ENCODE data around the gene MAP7.
"Not testable (repeated sequence)": the region's sequence is repeated elsewhere in the genome, so short reads cannot be mapped to it uniquely, and the experiment has no call there.

MAP7 gene

GRCh38 chr6:136403110-136403980 is 146.9 kb downstream of the MAP7 start:
- TF ChIP-seq ZFX (IDR thresholded peaks at IDR 0.05), result no peak
- TF ChIP-seq, protein P1, sequence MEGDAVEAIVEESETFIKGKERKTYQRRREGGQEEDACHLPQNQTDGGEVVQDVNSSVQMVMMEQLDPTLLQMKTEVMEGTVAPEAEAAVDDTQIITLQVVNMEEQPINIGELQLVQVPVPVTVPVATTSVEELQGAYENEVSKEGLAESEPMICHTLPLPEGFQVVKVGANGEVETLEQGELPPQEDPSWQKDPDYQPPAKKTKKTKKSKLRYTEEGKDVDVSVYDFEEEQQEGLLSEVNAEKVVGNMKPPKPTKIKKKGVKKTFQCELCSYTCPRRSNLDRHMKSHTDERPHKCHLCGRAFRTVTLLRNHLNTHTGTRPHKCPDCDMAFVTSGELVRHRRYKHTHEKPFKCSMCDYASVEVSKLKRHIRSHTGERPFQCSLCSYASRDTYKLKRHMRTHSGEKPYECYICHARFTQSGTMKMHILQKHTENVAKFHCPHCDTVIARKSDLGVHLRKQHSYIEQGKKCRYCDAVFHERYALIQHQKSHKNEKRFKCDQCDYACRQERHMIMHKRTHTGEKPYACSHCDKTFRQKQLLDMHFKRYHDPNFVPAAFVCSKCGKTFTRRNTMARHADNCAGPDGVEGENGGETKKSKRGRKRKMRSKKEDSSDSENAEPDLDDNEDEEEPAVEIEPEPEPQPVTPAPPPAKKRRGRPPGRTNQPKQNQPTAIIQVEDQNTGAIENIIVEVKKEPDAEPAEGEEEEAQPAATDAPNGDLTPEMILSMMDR (conservative IDR thresholded peaks at IDR 0.05), result no peak
- H3K27ac ChIP-seq, result no peak overlapping the region

DNA sequence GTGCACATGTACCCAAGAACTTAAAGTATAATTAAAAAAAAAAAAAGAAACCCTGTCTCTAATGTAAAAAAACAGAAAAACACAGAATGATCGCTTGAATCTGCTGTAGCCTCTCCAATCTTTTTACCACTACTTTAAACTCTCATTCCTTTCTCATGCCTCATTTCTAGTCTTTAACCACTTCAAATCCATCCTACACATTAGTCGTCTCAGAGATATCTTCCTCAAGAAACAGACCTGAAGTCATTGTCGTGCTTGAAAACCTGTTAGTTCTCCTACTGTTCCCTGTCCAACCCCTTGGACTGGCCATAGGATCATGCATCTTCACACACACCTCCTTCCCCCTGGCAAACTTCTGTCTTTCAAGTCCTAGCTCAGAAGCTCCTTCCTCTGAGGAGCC is 148.5 kb downstream of the MAP7 start:
- no peak for TF ChIP-seq ZFX (IDR thresholded peaks at IDR 0.05)
- TF ChIP-seq, protein P1 (conservative IDR thresholded peaks at IDR 0.05), result no peak

GRCh38 chr6:136401236-136401635 is 149.0 kb downstream of the MAP7 start:
- not testable (repeated sequence) for H3K27ac ChIP-seq

More for the DNA sequence above, 148.5 kb downstream of the MAP7 start:
- H3K27ac ChIP-seq, result no peak overlapping the region

DNA sequence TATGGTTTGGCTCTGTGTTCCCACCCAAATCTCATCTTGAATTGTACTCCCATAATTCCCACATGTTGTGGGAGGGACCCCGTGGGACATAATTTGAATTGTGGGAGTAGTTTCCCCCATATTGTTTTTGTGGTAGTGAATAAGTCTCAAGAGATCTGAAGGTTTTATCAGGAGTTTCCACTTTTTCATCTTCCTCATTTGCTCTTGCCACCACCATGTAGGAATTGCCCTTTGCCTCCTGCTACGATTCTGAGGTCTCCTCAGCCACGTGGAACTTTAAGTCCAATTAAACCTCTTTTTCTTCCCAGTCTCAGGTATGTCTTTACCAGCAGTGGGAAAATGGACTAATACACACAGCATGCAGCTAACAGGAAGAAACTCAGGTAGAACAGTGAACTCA is 151.8 kb downstream of the MAP7 start:
- no peak for TF ChIP-seq ZFX (IDR thresholded peaks at IDR 0.05)
- TF ChIP-seq, protein P1 (conservative IDR thresholded peaks at IDR 0.05), result no peak
- no peak overlapping the region for H3K27ac ChIP-seq

DNA sequence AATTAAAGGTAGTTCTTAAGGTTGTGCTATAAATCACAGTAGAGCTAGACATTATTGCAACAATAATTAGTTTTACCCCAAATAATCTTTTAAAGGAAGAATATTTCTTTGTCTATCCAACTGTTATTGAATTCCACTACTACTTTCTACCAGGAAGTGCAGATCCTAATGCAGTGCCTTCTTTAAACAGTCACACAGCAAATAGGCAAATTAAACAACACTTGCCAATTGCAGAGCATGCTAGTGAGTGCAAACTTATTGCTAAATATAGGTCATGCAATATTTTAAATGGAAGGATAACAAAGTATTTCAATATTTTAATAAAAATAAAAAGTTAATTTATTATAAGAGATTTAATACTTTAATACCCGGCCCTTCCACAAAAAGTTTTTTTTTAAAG is 153.3 kb downstream of the MAP7 start:
- no peak for TF ChIP-seq ZFX (IDR thresholded peaks at IDR 0.05)
- TF ChIP-seq, protein P1 (conservative IDR thresholded peaks at IDR 0.05), result no peak

DNA sequence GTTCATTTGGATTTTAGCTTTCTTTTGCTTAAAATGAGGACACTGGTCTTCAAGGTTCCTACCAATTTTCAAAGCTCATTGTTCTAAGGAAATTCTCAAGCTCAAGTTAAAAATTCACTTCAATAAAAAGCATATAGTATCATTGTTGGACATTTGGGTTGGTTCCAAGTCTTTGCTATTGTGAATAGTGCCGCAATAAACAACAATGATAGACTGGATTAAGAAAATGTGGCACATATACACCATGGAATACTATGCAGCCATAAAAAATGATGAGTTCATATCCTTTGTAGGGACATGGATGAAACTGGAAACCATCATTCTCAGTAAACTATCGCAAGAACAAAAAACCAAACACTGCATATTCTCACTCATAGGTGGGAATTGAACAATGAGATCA is 159.3 kb downstream of the MAP7 start:
- not testable (repeated sequence) for H3K27ac ChIP-seq

More for the DNA sequence above, 153.3 kb downstream of the MAP7 start:
- H3K27ac ChIP-seq, result no peak overlapping the region

DNA sequence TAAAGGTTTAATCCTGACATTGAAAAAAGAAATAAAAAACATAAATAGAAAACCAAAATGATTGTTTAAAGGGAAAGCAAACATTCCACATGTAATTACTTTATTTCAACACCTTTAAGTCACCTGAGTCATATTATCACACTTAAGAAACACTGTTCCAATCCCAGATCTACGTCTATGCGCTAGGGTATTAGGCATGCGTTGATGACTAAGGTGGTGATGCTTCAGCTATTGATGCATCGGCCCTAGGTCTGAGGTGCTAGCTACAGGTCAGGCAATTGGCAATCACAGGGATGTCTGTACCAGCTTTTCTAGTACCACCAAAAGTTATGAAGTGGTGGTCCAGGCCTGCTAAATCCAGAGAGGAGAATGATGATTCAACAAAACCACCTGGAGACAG is 162.9 kb downstream of the MAP7 start:
- no peak for TF ChIP-seq ZFX (IDR thresholded peaks at IDR 0.05)
- TF ChIP-seq, protein P1 (conservative IDR thresholded peaks at IDR 0.05), result no peak
- H3K27ac ChIP-seq, result no peak overlapping the region

DNA sequence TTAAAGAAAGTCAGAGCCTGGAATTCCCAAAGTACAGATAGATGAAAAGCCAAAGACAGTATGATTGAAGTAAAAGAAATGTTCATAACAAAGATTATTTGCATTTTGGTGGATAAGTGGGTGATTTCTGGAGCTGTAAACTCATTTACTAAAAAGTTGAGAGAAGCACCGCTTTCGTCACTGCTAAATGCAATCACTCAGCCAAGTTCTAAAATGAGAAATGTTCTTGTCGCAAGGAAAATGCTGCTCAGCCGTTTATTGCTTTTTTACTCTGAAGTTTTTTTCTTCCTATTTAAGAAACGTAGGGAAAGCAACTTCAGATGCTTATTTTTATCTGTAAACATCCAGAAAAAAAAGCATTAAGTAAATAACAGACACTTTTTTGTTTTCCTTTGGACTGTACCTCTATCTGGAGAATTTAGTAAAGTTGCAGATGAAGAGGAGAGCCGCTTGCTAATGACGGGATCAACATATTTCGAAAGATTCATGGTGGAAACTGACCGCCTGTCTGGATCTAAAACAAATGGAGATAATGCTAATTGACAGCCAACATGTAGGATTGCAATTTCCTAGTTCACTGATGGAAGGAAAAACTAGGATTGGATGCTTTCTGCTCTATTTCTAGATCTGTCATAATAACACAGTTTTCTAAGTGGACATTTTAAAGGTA is 166.8 kb downstream of the MAP7 start:
- H3K27ac ChIP-seq, result no peak overlapping the region
- TF ChIP-seq ZFX (IDR thresholded peaks at IDR 0.05), result no peak
- TF ChIP-seq, protein P1 (conservative IDR thresholded peaks at IDR 0.05), result no peak
